Left ventricle myocardium inferior (tissue), 1 donor: ENCODE results near the gene CNNM2. TPM values are rescaled to one million over a fixed set of nuclear protein-coding genes. Genes with fewer than 3 reads are reported as not detected.

Experiments
- DNase-seq: peaks from one replicate; pipeline ENCODE4 v3.0.0-alpha.2; 2020
- H3K27ac ChIP-seq: fragments of 200-600 bp; replicated peaks from 2 replicates; pipeline ENCODE4 v1.8.0; 2021
- H3K27me3 ChIP-seq: fragments of 200-600 bp; 2 replicates; pipeline ENCODE4 v1.8.0; 2021; ENCODE audit warnings: low read depth
- H3K36me3 ChIP-seq: fragments of 200-600 bp; 2 replicates; pipeline ENCODE4 v1.8.0; 2021
- H3K4me1 ChIP-seq: fragments of 200-600 bp; 2 replicates; pipeline ENCODE4 v1.8.0; 2021
- H3K4me3 ChIP-seq: fragments of 200-600 bp; 2 replicates; pipeline ENCODE4 v1.8.0; 2021; ENCODE audit warnings: mild to moderate bottlenecking, moderate library complexity
- H3K9me3 ChIP-seq: fragments of 200-600 bp; replicated peaks from 2 replicates; pipeline ENCODE4 v1.8.0; 2021
- CTCF ChIP-seq: fragments of 200-600 bp; IDR thresholded peaks from 2 replicates; pipeline ENCODE4 v1.8.0; 2021; ENCODE audit warnings: antibody characterized with exemption, mild to moderate bottlenecking, borderline replicate concordance
- intact Hi-C: fragments of 100-400 bp; cut with micrococcal nuclease; formaldehyde crosslinking; loops from one replicate; pipeline ENCODE4 v1.11.0; 2022
- total RNA-seq: library from RNA; stranded (reverse); fragmentation: NEBNext Ultra II Directional; extraction: Animal tissue kit (Norgen Biotek cat#: 25700); gene quantifications from one replicate; pipeline ENCODE4 v1.2.1, GENCODE V29; 2021
- donor health status: DM: no; HTN: yes; CAD: no; lungs with severe emphysema.

CNNM2 gene
- total RNA-seq, 1 donor from 2014 or later, result 3.3 TPM

DNA sequence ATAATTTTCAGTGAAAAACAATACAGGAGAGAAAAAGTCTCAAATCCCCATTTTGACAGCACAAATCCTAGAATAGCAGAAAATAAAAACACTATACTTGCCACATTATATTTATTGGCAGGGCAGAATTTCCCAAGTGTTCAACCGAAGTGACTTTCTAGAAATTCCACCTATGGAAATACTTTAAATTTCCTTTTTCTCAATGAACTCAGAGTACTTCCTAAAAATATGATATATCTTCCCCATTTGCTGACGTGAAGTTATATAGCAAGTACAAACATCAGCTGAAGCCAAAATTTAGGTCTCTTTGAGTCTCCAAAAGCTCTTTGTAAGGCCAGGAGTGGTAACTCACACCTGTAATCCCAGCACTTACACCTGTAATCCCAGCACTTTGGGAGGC, 191.7 kb downstream of the CNNM2 start:
- peaks cover 14% of the 10 kb centered on the region for H3K36me3 ChIP-seq
- peaks cover 67% of the 10 kb centered on the region for H3K4me1 ChIP-seq
- no peak overlapping the region for H3K4me3 ChIP-seq
- DNase-seq, result no peak
- H3K27me3 ChIP-seq, result no peaks in the 10 kb centered on the region
- peak overlapping the region; percentile 85 for H3K27ac ChIP-seq
- no peaks in the 10 kb centered on the region for H3K9me3 ChIP-seq
- TF ChIP-seq CTCF, result no peak
- intact Hi-C loops, result loop anchor here (5.0 kb wide), 1 partner anchor 132 kb away; no protein-coding TSS in a partner anchor

DNA sequence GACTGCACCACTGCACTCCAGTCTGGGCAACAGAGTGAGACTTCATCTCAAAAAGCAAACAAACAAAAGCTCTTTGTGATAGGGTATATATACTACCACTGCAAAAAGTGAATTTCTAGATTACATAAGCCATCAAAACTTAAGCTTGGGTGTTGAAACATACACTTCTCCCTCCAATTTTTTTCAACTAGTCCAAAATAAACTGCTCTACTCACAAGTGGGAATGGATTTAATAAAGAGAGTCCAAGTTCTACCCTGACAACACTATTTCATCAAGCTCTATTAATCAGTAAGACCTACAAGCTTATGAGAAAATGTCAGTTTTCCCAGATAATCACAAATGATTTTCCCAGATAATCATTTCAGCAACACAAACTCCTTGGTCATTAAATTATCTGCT, 192.3 kb downstream of the CNNM2 start:
- no peak for TF ChIP-seq CTCF
- peaks cover 9% of the 10 kb centered on the region for H3K36me3 ChIP-seq
- no peaks in the 10 kb centered on the region for H3K9me3 ChIP-seq
- no peak for DNase-seq
- peaks cover 72% of the 10 kb centered on the region for H3K4me1 ChIP-seq
- intact Hi-C loops, result loop anchor here (5.0 kb wide), 1 partner anchor 132 kb away; no protein-coding TSS in a partner anchor
- H3K4me3 ChIP-seq, result no peak overlapping the region
- H3K27me3 ChIP-seq, result no peaks in the 10 kb centered on the region
- H3K27ac ChIP-seq, result peak overlapping the region; percentile 85

DNA sequence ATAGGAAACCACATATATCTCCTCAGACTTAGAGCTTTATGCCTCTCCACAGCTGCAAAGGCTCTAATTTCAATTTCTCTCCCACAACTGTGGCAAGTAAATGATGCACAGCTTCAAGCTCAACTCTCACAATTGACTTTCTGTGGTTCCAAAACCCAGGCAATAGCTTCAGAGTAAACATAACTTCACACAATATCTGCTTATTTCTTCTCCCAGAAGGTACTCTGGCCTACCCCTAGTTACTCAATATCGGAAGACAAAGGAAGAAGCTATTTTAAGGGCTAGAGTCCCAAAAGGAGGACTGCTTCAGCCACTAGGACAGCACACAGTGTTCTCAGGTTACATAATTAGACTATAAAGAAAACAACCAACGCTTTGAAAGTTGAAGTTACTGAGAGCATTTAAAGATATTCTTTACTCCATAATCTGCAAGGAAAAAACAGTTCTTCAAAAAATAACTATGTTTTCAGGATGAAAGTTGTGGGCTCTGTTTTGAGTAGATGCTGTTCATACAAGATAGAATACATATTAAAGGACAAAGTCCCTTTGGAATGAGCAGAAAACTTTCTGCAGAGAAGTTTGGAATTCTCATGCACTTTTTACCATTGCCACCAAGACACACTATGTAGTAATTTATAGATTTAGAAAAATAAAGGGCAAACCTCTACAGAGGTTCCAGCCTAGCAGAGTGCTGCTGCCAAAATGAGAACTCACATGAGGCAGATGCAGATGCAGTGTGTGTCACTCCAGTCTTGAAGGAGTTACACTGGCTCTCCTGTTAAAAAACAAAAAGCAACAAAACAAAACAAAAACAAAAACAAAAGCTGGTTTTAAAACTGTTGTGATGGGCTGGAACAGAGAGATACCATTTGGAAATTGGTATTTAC, 193.2 kb downstream of the CNNM2 start:
- DNase-seq, result no peak
- Histone ChIP-seq H3K4me1 (peaks cover 75% of the 10 kb centered on the region), H3K4me3 (peak overlapping the region; percentile 28), H3K36me3 (peaks cover 4% of the 10 kb centered on the region), H3K9me3 (no peaks in the 10 kb centered on the region), H3K27me3 (no peaks in the 10 kb centered on the region), H3K27ac (peak overlapping the region; percentile 85)
- intact Hi-C loops, result loop anchor here (5.0 kb wide), 1 partner anchor 131 kb away; no protein-coding TSS in a partner anchor
- TF ChIP-seq CTCF, result peak; percentile 26

DNA sequence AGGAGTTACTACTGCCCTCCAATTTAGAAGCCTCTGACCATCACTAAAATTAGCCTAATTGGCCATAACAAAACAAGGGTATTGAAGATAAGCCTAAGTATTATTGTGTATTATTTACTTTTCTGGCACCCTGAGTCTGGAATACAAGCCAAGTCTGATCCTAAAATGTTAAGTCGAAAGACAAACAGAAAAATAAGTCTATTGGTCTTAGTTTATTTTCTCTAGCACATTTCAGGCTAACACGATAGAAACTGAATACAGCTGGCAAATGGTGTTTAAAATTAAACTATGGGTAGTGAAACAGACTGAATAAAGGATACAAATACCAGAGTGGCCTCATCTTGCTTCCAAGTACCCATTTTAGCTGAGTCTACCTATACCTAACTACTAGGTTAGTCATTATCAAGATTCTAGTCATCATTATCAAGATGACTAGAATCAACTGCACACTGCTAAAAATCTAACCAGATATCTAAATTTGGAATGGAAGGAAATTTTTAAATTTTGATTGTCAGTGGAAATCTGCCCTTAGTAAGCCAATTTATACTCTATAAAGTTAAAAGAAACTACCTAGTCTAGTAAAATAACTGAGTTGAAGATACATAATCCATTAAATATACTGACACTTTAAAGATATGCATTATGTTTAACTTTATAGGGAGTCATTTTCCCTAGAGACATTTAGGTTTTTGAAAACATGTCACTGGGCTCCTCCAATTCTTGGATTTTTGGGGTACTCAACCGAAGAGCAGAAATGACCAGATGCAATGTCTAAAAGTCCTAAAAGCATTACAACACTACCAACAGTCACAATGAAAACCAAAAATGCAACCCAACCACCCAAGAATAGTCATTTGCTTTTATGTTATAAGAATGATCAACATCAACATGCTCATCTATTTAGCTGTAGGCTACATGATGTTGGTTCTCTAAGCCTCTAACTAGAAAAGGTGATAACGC, 194.1 kb downstream of the CNNM2 start:
- DNase-seq, result no peak
- Histone ChIP-seq H3K27me3 (no peaks in the 10 kb centered on the region), H3K4me1 (peaks cover 72% of the 10 kb centered on the region), H3K36me3 (peaks cover 4% of the 10 kb centered on the region), H3K9me3 (no peaks in the 10 kb centered on the region), H3K27ac (peak overlapping the region; percentile 85), H3K4me3 (peak overlapping the region; percentile 28)
- intact Hi-C loops, result loop anchor here (5.0 kb wide), 1 partner anchor 130 kb away; no protein-coding TSS in a partner anchor
- TF ChIP-seq CTCF, result no peak

- Histone ChIP-seq H3K4me3 (no peak overlapping the region), H3K36me3 (no peaks in the 10 kb centered on the region), H3K9me3 (no peaks in the 10 kb centered on the region), H3K4me1 (peaks cover 94% of the 10 kb centered on the region), H3K27me3 (no peaks in the 10 kb centered on the region), H3K27ac (no peak overlapping the region)
- intact Hi-C loops, result loop anchor here (5.0 kb wide), 1 partner anchor 127 kb away; no protein-coding TSS in a partner anchor
- no peak for DNase-seq
- TF ChIP-seq CTCF, result no peak
Measured at GRCh38 chr10:103114876-103115275, 196.8 kb downstream of the CNNM2 start.
